ENCODE measurements around the gene CAMSAP1. TPM values are rescaled to one million over a fixed set of nuclear protein-coding genes. Genes with fewer than 3 reads are reported as not detected.
"Not testable (repeated sequence)": the region's sequence is repeated elsewhere in the genome, so short reads cannot be mapped to it uniquely, and the experiment has no call there.

CAMSAP1 gene
- polyA plus RNA-seq, 1 donor: 9.8 TPM

GRCh38 chr9:135949501-135950134 lies 42.3 kb upstream of the CAMSAP1 start:
- Histone ChIP-seq H3K36me3 (ENCODE audit: control insufficient read depth, insufficient read depth, low read length) (peaks cover 64% of the 10 kb centered on the region), H3K27ac (ENCODE audit: low read length) (no peak overlapping the region), H3K4me1 (ENCODE audit: control insufficient read depth, insufficient read depth, low read length) (no peaks in the 10 kb centered on the region), H3K9me3 (ENCODE audit: control insufficient read depth, low read depth, low read length) (no peaks in the 10 kb centered on the region), H3K27me3 (ENCODE audit: control insufficient read depth, insufficient read depth, low read length) (no peaks in the 10 kb centered on the region), H3K4me3 (ENCODE audit: low read length) (no peak overlapping the region)
- no peak for DNase-seq
- WGBS (ENCODE audit: insufficient coverage, low lambda C conversion rate): no CpG with 5 or more reads among the region's 26 CpGs

GRCh38 chr9:135948968-135949367 lies 41.6 kb upstream of the CAMSAP1 start:
- Histone ChIP-seq H3K27me3 (ENCODE audit: control insufficient read depth, insufficient read depth, low read length) (no peaks in the 10 kb centered on the region), H3K36me3 (ENCODE audit: control insufficient read depth, insufficient read depth, low read length) (peaks cover 65% of the 10 kb centered on the region), H3K27ac (ENCODE audit: low read length) (no peak overlapping the region), H3K9me3 (ENCODE audit: control insufficient read depth, low read depth, low read length) (no peaks in the 10 kb centered on the region), H3K4me3 (ENCODE audit: low read length) (no peak overlapping the region), H3K4me1 (ENCODE audit: control insufficient read depth, insufficient read depth, low read length) (no peaks in the 10 kb centered on the region)
- 87% methylated on average over 4 of the region's 4 CpGs for WGBS (ENCODE audit: insufficient coverage, low lambda C conversion rate)
- DNase-seq: no peak

GRCh38 chr9:135948446-135948845 lies 41.1 kb upstream of the CAMSAP1 start:
- no peaks in the 10 kb centered on the region for H3K9me3 ChIP-seq (ENCODE audit: control insufficient read depth, low read depth, low read length)
- H3K4me3 ChIP-seq (ENCODE audit: low read length): no peak overlapping the region
- no peak for DNase-seq
- no peaks in the 10 kb centered on the region for H3K4me1 ChIP-seq (ENCODE audit: control insufficient read depth, insufficient read depth, low read length)
- H3K36me3 ChIP-seq (ENCODE audit: control insufficient read depth, insufficient read depth, low read length): peaks cover 64% of the 10 kb centered on the region
- WGBS (ENCODE audit: insufficient coverage, low lambda C conversion rate): no CpG with 5 or more reads among the region's 11 CpGs
- H3K27ac ChIP-seq (ENCODE audit: low read length): no peak overlapping the region
- no peaks in the 10 kb centered on the region for H3K27me3 ChIP-seq (ENCODE audit: control insufficient read depth, insufficient read depth, low read length)

GRCh38 chr9:135947582-135947981 lies 40.2 kb upstream of the CAMSAP1 start:
- Histone ChIP-seq H3K27me3 (ENCODE audit: control insufficient read depth, insufficient read depth, low read length) (no peaks in the 10 kb centered on the region), H3K9me3 (ENCODE audit: control insufficient read depth, low read depth, low read length) (no peaks in the 10 kb centered on the region), H3K4me3 (ENCODE audit: low read length) (no peak overlapping the region), H3K4me1 (ENCODE audit: control insufficient read depth, insufficient read depth, low read length) (no peaks in the 10 kb centered on the region), H3K36me3 (ENCODE audit: control insufficient read depth, insufficient read depth, low read length) (peaks cover 58% of the 10 kb centered on the region), H3K27ac (ENCODE audit: low read length) (no peak overlapping the region)
- no peak for DNase-seq
- WGBS (ENCODE audit: insufficient coverage, low lambda C conversion rate): no CpG with 5 or more reads among the region's 18 CpGs

GRCh38 chr9:135947105-135947504 lies 39.8 kb upstream of the CAMSAP1 start:
- H3K36me3 ChIP-seq (ENCODE audit: control insufficient read depth, insufficient read depth, low read length): peaks cover 55% of the 10 kb centered on the region
- not testable (repeated sequence) for H3K4me1 ChIP-seq (ENCODE audit: control insufficient read depth, insufficient read depth, low read length); H3K27me3 ChIP-seq (ENCODE audit: control insufficient read depth, insufficient read depth, low read length); DNase-seq; H3K9me3 ChIP-seq (ENCODE audit: control insufficient read depth, low read depth, low read length); H3K27ac ChIP-seq (ENCODE audit: low read length); H3K4me3 ChIP-seq (ENCODE audit: low read length)
- 100% methylated on average over 3 of the region's 19 CpGs for WGBS (ENCODE audit: insufficient coverage, low lambda C conversion rate)

GRCh38 chr9:135946392-135946994 lies 39.1 kb upstream of the CAMSAP1 start:
- H3K36me3 ChIP-seq (ENCODE audit: control insufficient read depth, insufficient read depth, low read length): peaks cover 56% of the 10 kb centered on the region
- H3K4me1 ChIP-seq (ENCODE audit: control insufficient read depth, insufficient read depth, low read length): no peaks in the 10 kb centered on the region
- H3K27ac ChIP-seq (ENCODE audit: low read length): no peak overlapping the region

GRCh38 chr9:135945969-135946368 lies 38.6 kb upstream of the CAMSAP1 start:
- H3K27me3 ChIP-seq (ENCODE audit: control insufficient read depth, insufficient read depth, low read length): no peaks in the 10 kb centered on the region
- H3K4me3 ChIP-seq (ENCODE audit: low read length): no peak overlapping the region
- WGBS (ENCODE audit: insufficient coverage, low lambda C conversion rate): no CpG with 5 or more reads among the region's 18 CpGs
- H3K4me1 ChIP-seq (ENCODE audit: control insufficient read depth, insufficient read depth, low read length): no peaks in the 10 kb centered on the region
- DNase-seq: no peak
- no peak overlapping the region for H3K27ac ChIP-seq (ENCODE audit: low read length)
- no peaks in the 10 kb centered on the region for H3K9me3 ChIP-seq (ENCODE audit: control insufficient read depth, low read depth, low read length)
- peaks cover 56% of the 10 kb centered on the region for H3K36me3 ChIP-seq (ENCODE audit: control insufficient read depth, insufficient read depth, low read length)

More at GRCh38 chr9:135946392-135946994, 39.1 kb upstream of the CAMSAP1 start:
- no CpG with 5 or more reads among the region's 14 CpGs for WGBS (ENCODE audit: insufficient coverage, low lambda C conversion rate)
- Histone ChIP-seq H3K9me3 (ENCODE audit: control insufficient read depth, low read depth, low read length) (no peaks in the 10 kb centered on the region), H3K27me3 (ENCODE audit: control insufficient read depth, insufficient read depth, low read length) (no peaks in the 10 kb centered on the region), H3K4me3 (ENCODE audit: low read length) (no peak overlapping the region)
- DNase-seq: no peak

GRCh38 chr9:135944444-135945252 lies 37.3 kb upstream of the CAMSAP1 start:
- WGBS (ENCODE audit: insufficient coverage, low lambda C conversion rate): 100% methylated on average over 2 of the region's 36 CpGs
- Histone ChIP-seq H3K27me3 (ENCODE audit: control insufficient read depth, insufficient read depth, low read length) (no peaks in the 10 kb centered on the region), H3K4me1 (ENCODE audit: control insufficient read depth, insufficient read depth, low read length) (no peaks in the 10 kb centered on the region), H3K9me3 (ENCODE audit: control insufficient read depth, low read depth, low read length) (no peaks in the 10 kb centered on the region), H3K4me3 (ENCODE audit: low read length) (no peak overlapping the region), H3K27ac (ENCODE audit: low read length) (no peak overlapping the region), H3K36me3 (ENCODE audit: control insufficient read depth, insufficient read depth, low read length) (peaks cover 51% of the 10 kb centered on the region)
- no peak for DNase-seq

GRCh38 chr9:135943604-135944003 lies 36.3 kb upstream of the CAMSAP1 start:
- not testable (repeated sequence) for H3K9me3 ChIP-seq (ENCODE audit: control insufficient read depth, low read depth, low read length); H3K4me1 ChIP-seq (ENCODE audit: control insufficient read depth, insufficient read depth, low read length); DNase-seq; H3K27me3 ChIP-seq (ENCODE audit: control insufficient read depth, insufficient read depth, low read length); H3K27ac ChIP-seq (ENCODE audit: low read length); H3K4me3 ChIP-seq (ENCODE audit: low read length)
- WGBS (ENCODE audit: insufficient coverage, low lambda C conversion rate): no CpG with 5 or more reads among the region's 6 CpGs
- H3K36me3 ChIP-seq (ENCODE audit: control insufficient read depth, insufficient read depth, low read length): peaks cover 56% of the 10 kb centered on the region

- H3K9me3 ChIP-seq (ENCODE audit: control insufficient read depth, low read depth, low read length): no peaks in the 10 kb centered on the region
- H3K4me3 ChIP-seq (ENCODE audit: low read length): no peak overlapping the region
- H3K27me3 ChIP-seq (ENCODE audit: control insufficient read depth, insufficient read depth, low read length): no peaks in the 10 kb centered on the region
- DNase-seq: no peak
- no peak overlapping the region for H3K27ac ChIP-seq (ENCODE audit: low read length)
- no CpG with 5 or more reads among the region's 13 CpGs for WGBS (ENCODE audit: insufficient coverage, low lambda C conversion rate)
- peaks cover 62% of the 10 kb centered on the region for H3K36me3 ChIP-seq (ENCODE audit: control insufficient read depth, insufficient read depth, low read length)
- H3K4me1 ChIP-seq (ENCODE audit: control insufficient read depth, insufficient read depth, low read length): no peaks in the 10 kb centered on the region
These were observed 34.1 kb upstream of the CAMSAP1 start for GRCh38 chr9:135941288-135941995.

All from large intestine (tissue), 3 donors.